IgD-negative memory B cell (primary cell): Measurements from ENCODE around the gene TTC22. TPM values are rescaled to one million over a fixed set of nuclear protein-coding genes. Genes with fewer than 3 reads are reported as not detected.

Source experiments
- H3K27ac Mint-ChIP-seq, 3 donors: one replicate each; pipeline ENCODE4 v1.8.0; 2020 to 2022; ENCODE audit warnings: mild to moderate bottlenecking in 3 of 3, mixed read lengths in 3 of 3, moderate library complexity in 1 of 3
- H3K27me3 Mint-ChIP-seq: one replicate; pipeline ENCODE4 v1.8.0; 2021; ENCODE audit warnings: mixed read lengths
- H3K36me3 Mint-ChIP-seq: one replicate; pipeline ENCODE4 v1.8.0; 2020; ENCODE audit warnings: mild to moderate bottlenecking, mixed read lengths
- H3K4me1 Mint-ChIP-seq, 3 donors: one replicate each; pipeline ENCODE4 v1.8.0; 2020 to 2022; ENCODE audit warnings: mixed read lengths in 3 of 3, mild to moderate bottlenecking in 1 of 3
- H3K4me3 Mint-ChIP-seq, 4 donors: one replicate each; pipeline ENCODE4 v1.8.0; 2020 to 2022; ENCODE audit warnings: mild to moderate bottlenecking in 4 of 4, mixed read lengths in 4 of 4, moderate library complexity in 3 of 4
- H3K9me3 Mint-ChIP-seq, 3 donors: one replicate each; pipeline ENCODE4 v1.8.0; 2020 to 2021; ENCODE audit warnings: mixed read lengths in 3 of 3, mild to moderate bottlenecking in 1 of 3
- polyA plus RNA-seq: library from polyadenylated mRNA; unstranded; fragments of 300-500 nt; fragmentation: Illumina TruSeq; gene quantifications from one replicate; pipeline ENCODE4 v1.2.3, GENCODE V29; 2021

TTC22 gene
- polyA plus RNA-seq, 1 donor from 2014 or later = 3.6 TPM

GRCh38 chr1:54806931-54807611 lies 5.9 kb upstream of the TTC22 start:
- Mint-ChIP-seq H3K27ac (no peak overlapping the region), H3K27me3 (peaks cover 3% of the 10 kb centered on the region), H3K4me1 (peaks cover 0 to 6% (median 1%) of the 10 kb centered on the region in 3 donors), H3K4me3 (peak overlapping the region in 1 of 4 donors; percentile 74), H3K9me3 (no peaks in the 10 kb centered on the region), H3K36me3 (no peaks in the 10 kb centered on the region)

GRCh38 chr1:54805981-54806381 lies 4.9 kb upstream of the TTC22 start:
- Mint-ChIP-seq H3K9me3 (no peaks in the 10 kb centered on the region), H3K4me1 (peaks cover 3 to 15% (median 7%) of the 10 kb centered on the region in 3 donors), H3K36me3 (no peaks in the 10 kb centered on the region), H3K27ac (no peak overlapping the region), H3K4me3 (no peak overlapping the region), H3K27me3 (peaks cover 3% of the 10 kb centered on the region)

- peaks cover 3 to 15% (median 6%) of the 10 kb centered on the region in 3 donors for H3K4me1 Mint-ChIP-seq
- no peak overlapping the region for H3K27ac Mint-ChIP-seq
- no peaks in the 10 kb centered on the region for H3K27me3 Mint-ChIP-seq
- no peak overlapping the region for H3K4me3 Mint-ChIP-seq
- H3K36me3 Mint-ChIP-seq = no peaks in the 10 kb centered on the region
- H3K9me3 Mint-ChIP-seq = no peaks in the 10 kb centered on the region
These were observed 4.3 kb upstream of the TTC22 start for GRCh38 chr1:54805466-54805865.

- Mint-ChIP-seq H3K4me3 (peak overlapping the region in 1 of 4 donors; percentile 66), H3K27ac (no peak overlapping the region), H3K9me3 (no peaks in the 10 kb centered on the region), H3K36me3 (no peaks in the 10 kb centered on the region), H3K27me3 (no peaks in the 10 kb centered on the region), H3K4me1 (peaks cover 10 to 22% (median 13%) of the 10 kb centered on the region in 3 donors)
These were observed 3.5 kb upstream of the TTC22 start for GRCh38 chr1:54804471-54805132.

GRCh38 chr1:54803761-54804470 lies 2.8 kb upstream of the TTC22 start:
- no peaks in the 10 kb centered on the region for H3K9me3 Mint-ChIP-seq
- peak overlapping the region in 1 of 4 donors; percentile 79 for H3K4me3 Mint-ChIP-seq
- H3K4me1 Mint-ChIP-seq = peaks cover 15 to 26% (median 19%) of the 10 kb centered on the region in 3 donors
- H3K27ac Mint-ChIP-seq = no peak overlapping the region
- no peaks in the 10 kb centered on the region for H3K36me3 Mint-ChIP-seq
- H3K27me3 Mint-ChIP-seq = no peaks in the 10 kb centered on the region

- Mint-ChIP-seq H3K9me3 (no peaks in the 10 kb centered on the region), H3K4me3 (peak overlapping the region; percentile 91 to 95 (median 94)), H3K27ac (peak overlapping the region; percentile 16 to 96 (median 73)), H3K4me1 (peaks cover 15 to 27% (median 26%) of the 10 kb centered on the region in 3 donors), H3K36me3 (peaks cover 5% of the 10 kb centered on the region), H3K27me3 (no peaks in the 10 kb centered on the region)
These were observed 853 bp downstream of the TTC22 start for GRCh38 chr1:54800041-54800898.

GRCh38 chr1:54798769-54799641 lies 2.1 kb downstream of the TTC22 start:
- peak overlapping the region in 1 of 3 donors; percentile 96 for H3K27ac Mint-ChIP-seq
- H3K36me3 Mint-ChIP-seq = peaks cover 5% of the 10 kb centered on the region
- peaks cover 15 to 32% (median 27%) of the 10 kb centered on the region in 3 donors for H3K4me1 Mint-ChIP-seq
- peak overlapping the region; percentile 91 to 95 (median 94) for H3K4me3 Mint-ChIP-seq
- H3K27me3 Mint-ChIP-seq = no peaks in the 10 kb centered on the region
- no peaks in the 10 kb centered on the region for H3K9me3 Mint-ChIP-seq

GRCh38 chr1:54798206-54798605 lies 2.9 kb downstream of the TTC22 start:
- Mint-ChIP-seq H3K9me3 (no peaks in the 10 kb centered on the region), H3K27ac (no peak overlapping the region), H3K36me3 (peaks cover 5% of the 10 kb centered on the region), H3K27me3 (no peaks in the 10 kb centered on the region), H3K4me1 (peaks cover 15 to 32% (median 27%) of the 10 kb centered on the region in 3 donors), H3K4me3 (peak overlapping the region in 2 of 4 donors; percentile 75 to 91)

- H3K36me3 Mint-ChIP-seq = peaks cover 5% of the 10 kb centered on the region
- peak overlapping the region in 1 of 4 donors; percentile 31 for H3K4me3 Mint-ChIP-seq
- no peaks in the 10 kb centered on the region for H3K27me3 Mint-ChIP-seq
- H3K4me1 Mint-ChIP-seq = peaks cover 14 to 26% (median 25%) of the 10 kb centered on the region in 3 donors
- no peak overlapping the region for H3K27ac Mint-ChIP-seq
- no peaks in the 10 kb centered on the region for H3K9me3 Mint-ChIP-seq
These were observed 4.2 kb downstream of the TTC22 start for GRCh38 chr1:54796902-54797301.

GRCh38 chr1:54795841-54796468 lies 5.2 kb downstream of the TTC22 start:
- Mint-ChIP-seq H3K9me3 (no peaks in the 10 kb centered on the region), H3K4me1 (peaks cover 12 to 21% (median 18%) of the 10 kb centered on the region in 3 donors), H3K4me3 (peak overlapping the region in 1 of 4 donors; percentile 31), H3K27ac (no peak overlapping the region), H3K36me3 (peaks cover 5% of the 10 kb centered on the region), H3K27me3 (no peaks in the 10 kb centered on the region)

GRCh38 chr1:54795356-54795665 lies 5.8 kb downstream of the TTC22 start:
- Mint-ChIP-seq H3K27ac (no peak overlapping the region), H3K4me3 (no peak overlapping the region), H3K36me3 (peaks cover 5% of the 10 kb centered on the region), H3K4me1 (peaks cover 12 to 21% (median 18%) of the 10 kb centered on the region in 3 donors), H3K9me3 (no peaks in the 10 kb centered on the region), H3K27me3 (no peaks in the 10 kb centered on the region)

- Mint-ChIP-seq H3K27ac (no peak overlapping the region), H3K27me3 (no peaks in the 10 kb centered on the region), H3K4me3 (no peak overlapping the region), H3K4me1 (peaks cover 6 to 15% (median 12%) of the 10 kb centered on the region in 3 donors), H3K9me3 (peaks cover 0 to 1% (median 0%) of the 10 kb centered on the region in 3 donors), H3K36me3 (peaks cover 5% of the 10 kb centered on the region)
These were observed 6.4 kb downstream of the TTC22 start for GRCh38 chr1:54794451-54795355.
